ENCODE results near the gene ITGB5. TPM values are rescaled to one million over a fixed set of nuclear protein-coding genes. Genes with fewer than 3 reads are reported as not detected.
A peak's percentile ranks its signal among the peaks of the same experiment; 100 is the strongest.

ITGB5 gene, protein sequence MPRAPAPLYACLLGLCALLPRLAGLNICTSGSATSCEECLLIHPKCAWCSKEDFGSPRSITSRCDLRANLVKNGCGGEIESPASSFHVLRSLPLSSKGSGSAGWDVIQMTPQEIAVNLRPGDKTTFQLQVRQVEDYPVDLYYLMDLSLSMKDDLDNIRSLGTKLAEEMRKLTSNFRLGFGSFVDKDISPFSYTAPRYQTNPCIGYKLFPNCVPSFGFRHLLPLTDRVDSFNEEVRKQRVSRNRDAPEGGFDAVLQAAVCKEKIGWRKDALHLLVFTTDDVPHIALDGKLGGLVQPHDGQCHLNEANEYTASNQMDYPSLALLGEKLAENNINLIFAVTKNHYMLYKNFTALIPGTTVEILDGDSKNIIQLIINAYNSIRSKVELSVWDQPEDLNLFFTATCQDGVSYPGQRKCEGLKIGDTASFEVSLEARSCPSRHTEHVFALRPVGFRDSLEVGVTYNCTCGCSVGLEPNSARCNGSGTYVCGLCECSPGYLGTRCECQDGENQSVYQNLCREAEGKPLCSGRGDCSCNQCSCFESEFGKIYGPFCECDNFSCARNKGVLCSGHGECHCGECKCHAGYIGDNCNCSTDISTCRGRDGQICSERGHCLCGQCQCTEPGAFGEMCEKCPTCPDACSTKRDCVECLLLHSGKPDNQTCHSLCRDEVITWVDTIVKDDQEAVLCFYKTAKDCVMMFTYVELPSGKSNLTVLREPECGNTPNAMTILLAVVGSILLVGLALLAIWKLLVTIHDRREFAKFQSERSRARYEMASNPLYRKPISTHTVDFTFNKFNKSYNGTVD
- polyA plus RNA-seq (2013, experiment 1 of 2) = 90.1 TPM
- 80.3 TPM for polyA plus RNA-seq (2013, experiment 2 of 2)

DNA sequence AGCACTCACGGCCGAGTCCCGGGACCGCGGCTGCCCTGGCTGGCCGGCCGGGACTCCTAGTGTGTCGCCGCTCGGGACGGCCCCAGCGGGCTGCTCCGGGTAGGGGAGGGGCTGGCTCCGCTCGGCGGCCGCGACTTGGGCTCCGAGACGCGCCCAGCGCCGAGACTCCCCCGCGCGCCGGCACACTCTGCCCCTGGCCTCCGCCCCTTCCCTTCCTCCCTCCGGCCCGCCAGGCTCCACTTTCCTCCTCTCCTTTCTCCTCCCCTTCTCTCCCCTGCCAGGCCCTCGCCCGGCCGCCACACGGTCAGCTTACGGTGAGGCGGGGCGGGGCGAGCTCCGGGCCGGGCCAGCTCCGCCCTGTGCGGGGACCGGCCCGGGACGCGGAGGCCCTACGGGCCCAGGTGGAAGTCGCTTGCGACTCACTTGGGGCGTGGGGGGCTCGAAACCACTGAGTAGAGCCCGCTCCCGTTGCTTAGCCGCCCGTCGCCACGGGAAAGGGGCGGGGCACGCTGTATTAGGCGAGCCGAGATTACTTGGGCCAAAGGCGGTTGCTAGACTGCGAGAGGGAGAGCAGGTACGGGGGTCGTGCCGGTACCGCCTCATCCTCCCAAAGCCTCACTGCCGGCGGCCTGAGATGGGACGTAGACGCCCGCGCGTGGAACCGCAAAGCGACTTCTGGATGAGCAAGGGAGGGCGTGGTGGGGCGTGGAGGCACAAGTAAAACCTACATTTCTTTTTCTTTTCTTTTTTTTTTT, at the start of gene ITGB5:
ITGB5 (minus strand) TSS at position 189 of the 755 bp plus-strand sequence. CDS start 365 bp downstream, outside the sequence.
- Histone ChIP-seq H3K9me3 (ENCODE audit: control insufficient read depth, low read length) (no peaks in the 10 kb centered on the region), H3K4me3 (ENCODE audit: extremely low read depth, insufficient read depth, low read length, poor library complexity, severe bottlenecking) (peak within 1 kb of the TSS; percentile 64), H3K36me3 (ENCODE audit: control insufficient read depth, insufficient read depth, low read length) (no peaks in the 10 kb centered on the region), H3K4me1 (ENCODE audit: control insufficient read depth, insufficient read depth, low read length, poor library complexity, severe bottlenecking) (peaks cover 23% of the 10 kb centered on the region), H3K27ac (ENCODE audit: low read depth, low read length, severe bottlenecking) (peak within 1 kb of the TSS; percentile 50)
- 1 to 2% methylated on average over 45 to 57 of the region's 78 CpGs for WGBS, 2 experiments (ENCODE audit: insufficient coverage in 2 of 2)

DNA sequence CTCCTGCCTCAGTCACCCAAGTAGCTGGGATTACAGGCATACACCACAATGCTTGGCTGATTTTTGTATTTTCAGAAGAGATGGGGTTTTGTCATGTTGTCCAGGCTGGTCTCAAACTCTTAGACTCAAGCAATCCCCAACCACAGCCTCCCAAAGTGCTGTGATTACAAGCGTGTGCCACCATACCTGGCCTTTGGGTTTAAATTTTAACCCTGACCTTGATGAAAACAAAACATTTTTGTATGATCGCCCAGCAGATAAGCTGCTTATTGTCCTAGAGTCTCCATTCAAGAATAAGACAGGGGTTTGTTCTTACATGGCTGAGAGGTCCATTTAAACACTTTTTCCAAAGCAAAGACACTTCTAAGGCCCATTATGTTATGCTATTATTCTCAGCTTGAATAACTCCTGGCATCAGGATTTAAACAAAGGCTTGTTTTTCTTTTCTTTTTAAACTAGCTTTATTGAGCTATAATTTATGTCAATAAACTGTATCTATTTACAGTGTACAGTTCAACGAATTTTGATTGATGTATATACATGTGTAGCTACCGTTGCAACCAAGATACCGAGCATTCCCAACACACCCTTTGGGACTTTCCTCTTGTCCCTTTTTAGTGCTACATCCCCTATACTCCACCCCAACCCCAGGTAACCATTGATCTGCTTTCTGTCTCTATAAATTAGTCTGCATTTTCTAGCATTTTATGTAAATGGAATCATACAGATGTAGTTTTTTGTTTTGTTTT, 48.8 kb upstream of the ITGB5 start:
- Histone ChIP-seq H3K4me1 (ENCODE audit: control insufficient read depth, insufficient read depth, low read length, poor library complexity, severe bottlenecking) (no peaks in the 10 kb centered on the region), H3K27ac (ENCODE audit: low read depth, low read length, severe bottlenecking) (no peak overlapping the region), H3K36me3 (ENCODE audit: control insufficient read depth, insufficient read depth, low read length) (no peaks in the 10 kb centered on the region), H3K9me3 (ENCODE audit: control insufficient read depth, low read length) (no peaks in the 10 kb centered on the region), H3K4me3 (ENCODE audit: extremely low read depth, insufficient read depth, low read length, poor library complexity, severe bottlenecking) (no peak overlapping the region)
- 88 to 90% methylated on average over 2 of the region's 5 CpGs for WGBS, 2 experiments (ENCODE audit: insufficient coverage in 2 of 2)

DNA sequence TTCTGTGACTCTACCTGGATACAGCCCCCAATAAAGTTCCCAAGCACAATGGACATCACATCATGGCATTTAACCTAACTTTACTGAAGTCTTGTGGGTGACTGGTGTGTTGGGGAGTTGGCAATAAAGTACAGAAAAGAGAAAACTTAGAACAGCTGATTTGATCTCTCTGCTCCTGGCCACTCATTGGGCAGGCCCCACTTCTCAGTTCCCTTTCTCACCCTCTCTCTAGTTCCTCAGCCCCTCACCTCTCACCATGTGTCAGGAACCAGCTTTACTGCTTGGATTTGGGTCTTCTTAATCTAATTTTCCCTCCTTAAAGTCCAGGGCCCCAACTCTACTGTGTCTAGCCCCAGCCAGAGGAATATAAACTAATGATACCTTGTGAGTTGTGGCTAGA, 48.1 kb upstream of the ITGB5 start:
- Histone ChIP-seq H3K4me3 (ENCODE audit: extremely low read depth, insufficient read depth, low read length, poor library complexity, severe bottlenecking) (no peak overlapping the region), H3K27ac (ENCODE audit: low read depth, low read length, severe bottlenecking) (no peak overlapping the region), H3K36me3 (ENCODE audit: control insufficient read depth, insufficient read depth, low read length) (no peaks in the 10 kb centered on the region), H3K4me1 (ENCODE audit: control insufficient read depth, insufficient read depth, low read length, poor library complexity, severe bottlenecking) (no peaks in the 10 kb centered on the region), H3K9me3 (ENCODE audit: control insufficient read depth, low read length) (no peaks in the 10 kb centered on the region)

DNA sequence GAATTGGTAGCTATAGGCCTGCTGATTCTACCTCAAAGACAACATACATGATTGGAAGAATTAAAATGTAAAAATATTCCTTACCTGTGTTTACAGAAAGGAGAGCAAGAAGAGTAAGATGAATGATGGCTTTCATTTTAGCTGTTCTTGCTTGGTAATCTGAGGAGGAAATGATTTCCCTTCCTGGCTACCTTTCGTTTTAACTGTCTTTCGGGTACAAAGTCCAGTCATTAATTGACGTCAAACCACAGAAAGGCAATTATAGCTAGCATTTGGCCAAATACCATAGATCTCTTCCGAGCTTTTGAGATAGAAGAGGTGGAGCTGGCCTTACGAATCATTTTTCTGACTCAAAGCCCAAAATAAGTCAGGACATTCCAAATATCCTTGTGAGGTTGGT, 47.4 kb upstream of the ITGB5 start, which contains the start of gene MUC13:
MUC13 (minus strand) TSS at position 175 of the 400 bp plus-strand sequence; CDS start at position 136, 39 bp downstream.
- no peaks in the 10 kb centered on the region for H3K36me3 ChIP-seq (ENCODE audit: control insufficient read depth, insufficient read depth, low read length)
- H3K4me1 ChIP-seq (ENCODE audit: control insufficient read depth, insufficient read depth, low read length, poor library complexity, severe bottlenecking) = no peaks in the 10 kb centered on the region
- H3K27ac ChIP-seq (ENCODE audit: low read depth, low read length, severe bottlenecking) = no peak within 1 kb of the TSS
- no peak within 1 kb of the TSS for H3K4me3 ChIP-seq (ENCODE audit: extremely low read depth, insufficient read depth, low read length, poor library complexity, severe bottlenecking)
- H3K9me3 ChIP-seq (ENCODE audit: control insufficient read depth, low read length) = no peaks in the 10 kb centered on the region
- 100% methylated on average over 3 of the region's 5 CpGs; no CpG with 5 or more reads in 1 of the 2 experiments for WGBS, 2 experiments (ENCODE audit: insufficient coverage in 2 of 2)

DNA sequence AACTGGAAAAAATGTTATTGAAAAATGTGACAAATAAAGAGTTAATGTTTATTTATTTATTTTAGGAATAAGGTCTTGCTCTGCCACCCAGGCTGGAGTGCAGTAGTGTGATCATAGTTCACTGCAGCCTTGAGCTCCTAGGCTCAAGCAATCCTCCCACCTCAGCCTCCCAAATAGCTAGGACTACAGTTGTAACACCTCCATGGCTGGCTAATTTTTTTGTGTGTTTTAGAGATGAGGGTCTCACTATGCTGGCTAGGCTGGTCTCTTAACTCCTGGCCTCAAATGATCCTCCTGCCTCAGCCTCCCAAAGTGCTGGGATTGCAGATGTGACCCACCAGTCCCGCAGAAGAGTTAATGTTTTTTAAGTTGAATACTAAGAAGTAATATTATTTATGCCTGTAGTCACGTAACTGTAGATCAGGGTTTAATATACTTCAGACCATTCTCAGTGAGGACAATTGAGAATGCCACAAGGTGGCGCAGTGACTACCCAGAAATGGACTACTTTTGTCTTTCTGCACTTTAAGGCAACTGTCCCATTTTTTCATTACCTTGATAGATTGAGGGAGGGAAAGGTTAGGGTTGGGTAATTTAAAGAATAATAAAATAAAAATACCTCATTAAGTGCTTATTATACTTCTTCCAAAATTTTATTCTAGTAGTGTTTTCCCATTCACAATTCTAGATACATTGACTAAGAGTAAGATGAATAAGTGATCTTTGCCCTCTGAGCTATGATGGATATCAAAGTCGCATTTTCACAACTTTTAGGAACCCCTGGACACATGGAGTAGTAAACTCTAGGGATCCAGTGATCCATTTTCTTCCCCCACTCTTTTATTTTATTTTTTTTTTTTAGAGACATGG, 41.4 kb upstream of the ITGB5 start:
- no peak overlapping the region for H3K27ac ChIP-seq (ENCODE audit: low read depth, low read length, severe bottlenecking)

DNA sequence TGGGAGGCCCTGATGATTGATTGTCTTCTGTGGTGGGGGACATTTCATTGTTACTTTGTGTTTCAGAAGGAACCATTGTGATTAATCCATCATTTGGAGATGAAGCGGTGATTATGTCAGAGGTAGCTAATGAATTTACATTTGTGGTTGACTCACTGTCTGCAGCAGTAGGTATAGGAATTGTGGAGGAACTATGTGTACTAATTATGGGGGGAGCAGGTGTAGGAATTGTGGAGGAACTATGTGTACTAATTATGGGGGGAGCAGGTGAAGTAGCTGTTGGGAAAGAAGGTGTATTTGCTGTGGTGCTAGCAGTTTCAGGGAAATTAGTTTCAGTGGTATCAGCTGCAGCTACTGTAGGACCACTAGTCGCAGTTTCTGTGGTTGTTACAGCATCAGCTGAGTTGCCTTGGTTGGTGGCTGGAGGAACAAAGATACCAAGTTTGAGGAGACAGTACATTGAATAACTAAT, 40.4 kb upstream of the ITGB5 start:
- Histone ChIP-seq H3K27ac (ENCODE audit: low read depth, low read length, severe bottlenecking) (no peak overlapping the region), H3K4me1 (ENCODE audit: control insufficient read depth, insufficient read depth, low read length, poor library complexity, severe bottlenecking) (no peaks in the 10 kb centered on the region), H3K4me3 (ENCODE audit: extremely low read depth, insufficient read depth, low read length, poor library complexity, severe bottlenecking) (no peak overlapping the region), H3K9me3 (ENCODE audit: control insufficient read depth, low read length) (no peaks in the 10 kb centered on the region), H3K36me3 (ENCODE audit: control insufficient read depth, insufficient read depth, low read length) (no peaks in the 10 kb centered on the region)
- 100% methylated on average over 1 to 2 of the region's 2 CpGs for WGBS, 2 experiments (ENCODE audit: insufficient coverage in 2 of 2)

More for the DNA sequence above, 41.4 kb upstream of the ITGB5 start:
- H3K9me3 ChIP-seq (ENCODE audit: control insufficient read depth, low read length) = no peaks in the 10 kb centered on the region
- no peak overlapping the region for H3K4me3 ChIP-seq (ENCODE audit: extremely low read depth, insufficient read depth, low read length, poor library complexity, severe bottlenecking)
- no CpG with 5 or more reads among the region's 4 CpGs for WGBS, 2 experiments (ENCODE audit: insufficient coverage in 2 of 2)
- no peaks in the 10 kb centered on the region for H3K4me1 ChIP-seq (ENCODE audit: control insufficient read depth, insufficient read depth, low read length, poor library complexity, severe bottlenecking)
- no peaks in the 10 kb centered on the region for H3K36me3 ChIP-seq (ENCODE audit: control insufficient read depth, insufficient read depth, low read length)

DNA sequence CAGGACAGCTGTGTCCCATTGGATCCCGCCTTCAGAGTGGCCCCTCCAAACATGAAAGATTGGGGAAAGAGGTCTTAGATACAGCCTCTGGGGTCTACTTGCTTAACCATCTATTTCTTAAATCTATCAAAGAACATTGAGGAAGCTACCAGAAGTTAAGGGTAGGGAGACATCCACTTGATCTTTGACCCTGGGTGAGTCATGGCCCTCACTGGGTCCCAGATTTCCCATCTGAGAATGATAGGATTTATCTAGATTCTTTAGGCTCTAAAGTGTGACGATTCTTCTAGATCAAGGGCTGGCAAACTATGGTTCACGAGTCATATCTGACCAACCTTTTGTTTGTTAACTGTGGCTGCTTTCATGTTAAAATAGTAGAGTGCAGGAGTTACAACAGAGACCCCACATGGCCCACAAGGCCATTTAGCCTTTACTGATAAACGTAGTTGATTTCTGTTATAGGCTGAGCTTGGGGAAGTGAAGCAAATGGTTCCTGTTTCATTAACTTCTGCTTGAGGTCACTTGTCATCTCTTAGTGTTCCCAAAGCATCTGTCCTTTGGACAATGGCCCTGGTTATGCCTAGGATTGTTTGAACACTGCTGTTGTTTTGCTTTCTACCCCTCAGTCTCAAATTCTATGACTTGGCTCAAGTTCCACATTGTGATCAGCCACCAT, 39.4 kb upstream of the ITGB5 start:
- no peak overlapping the region for H3K27ac ChIP-seq (ENCODE audit: low read depth, low read length, severe bottlenecking)
- no peaks in the 10 kb centered on the region for H3K36me3 ChIP-seq (ENCODE audit: control insufficient read depth, insufficient read depth, low read length)
- H3K9me3 ChIP-seq (ENCODE audit: control insufficient read depth, low read length) = no peaks in the 10 kb centered on the region
- 84 to 93% methylated on average over 2 of the region's 4 CpGs for WGBS, 2 experiments (ENCODE audit: insufficient coverage in 2 of 2)
- no peak overlapping the region for H3K4me3 ChIP-seq (ENCODE audit: extremely low read depth, insufficient read depth, low read length, poor library complexity, severe bottlenecking)
- no peaks in the 10 kb centered on the region for H3K4me1 ChIP-seq (ENCODE audit: control insufficient read depth, insufficient read depth, low read length, poor library complexity, severe bottlenecking)

DNA sequence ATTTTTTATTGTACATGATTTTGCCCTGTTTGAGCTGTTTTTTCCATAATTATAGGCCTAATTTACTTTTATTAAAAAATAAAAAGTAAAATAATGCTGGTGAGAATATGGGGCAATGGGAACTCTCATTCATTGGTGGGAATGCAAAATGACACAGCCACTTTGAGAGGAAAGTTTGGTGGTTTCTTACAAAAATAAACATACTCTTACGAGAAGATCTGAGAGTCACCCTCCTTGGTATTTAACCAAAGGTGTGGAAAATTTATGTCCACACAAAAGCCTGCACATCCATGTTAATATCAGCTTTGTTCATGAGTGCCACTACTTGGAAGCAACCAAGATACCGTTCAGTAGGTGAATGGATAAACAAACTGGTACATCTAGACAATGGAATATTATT, 37.6 kb upstream of the ITGB5 start:
- no CpG with 5 or more reads among the region's 2 CpGs for WGBS, 2 experiments (ENCODE audit: insufficient coverage in 2 of 2)
- Histone ChIP-seq H3K9me3 (ENCODE audit: control insufficient read depth, low read length) (no peaks in the 10 kb centered on the region), H3K4me3 (ENCODE audit: extremely low read depth, insufficient read depth, low read length, poor library complexity, severe bottlenecking) (no peak overlapping the region), H3K27ac (ENCODE audit: low read depth, low read length, severe bottlenecking) (no peak overlapping the region), H3K36me3 (ENCODE audit: control insufficient read depth, insufficient read depth, low read length) (no peaks in the 10 kb centered on the region), H3K4me1 (ENCODE audit: control insufficient read depth, insufficient read depth, low read length, poor library complexity, severe bottlenecking) (peaks cover 7% of the 10 kb centered on the region)

DNA sequence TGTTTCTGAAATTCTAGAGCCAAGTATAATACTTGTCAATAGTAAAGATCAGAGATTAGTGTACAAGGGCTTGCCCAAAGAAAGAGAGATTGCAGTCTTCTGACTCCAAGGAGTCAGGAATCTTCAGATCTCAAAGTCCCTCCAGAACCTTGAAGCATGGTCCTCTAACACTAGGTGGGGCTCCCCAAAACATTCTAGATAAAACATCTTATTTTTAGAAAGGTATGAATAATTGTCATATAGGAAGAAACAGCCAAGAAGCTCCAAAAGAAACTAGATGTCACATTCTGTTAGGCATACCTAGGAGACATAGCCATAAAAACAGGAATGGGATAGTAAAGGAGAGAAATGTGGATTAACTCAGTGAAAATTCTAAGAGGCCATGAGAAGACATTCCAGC, 36.7 kb upstream of the ITGB5 start:
- H3K4me1 ChIP-seq (ENCODE audit: control insufficient read depth, insufficient read depth, low read length, poor library complexity, severe bottlenecking) = peaks cover 11% of the 10 kb centered on the region
- H3K9me3 ChIP-seq (ENCODE audit: control insufficient read depth, low read length) = no peaks in the 10 kb centered on the region
- no peak overlapping the region for H3K27ac ChIP-seq (ENCODE audit: low read depth, low read length, severe bottlenecking)
- H3K4me3 ChIP-seq (ENCODE audit: extremely low read depth, insufficient read depth, low read length, poor library complexity, severe bottlenecking) = no peak overlapping the region
- H3K36me3 ChIP-seq (ENCODE audit: control insufficient read depth, insufficient read depth, low read length) = no peaks in the 10 kb centered on the region
